Fibroblast of skin of left quadriceps (primary cell): ENCODE data around the gene IRF8.
A peak's percentile ranks its signal among the peaks of the same experiment; 100 is the strongest.
"Not testable (repeated sequence)": the region's sequence is repeated elsewhere in the genome, so short reads cannot be mapped to it uniquely, and the experiment has no call there.

ENCODE experiments used
- DNase-seq, 2 experiments: peaks; one replicate each; pipeline ENCODE4 v3.0.0-alpha.2; 2013; ENCODE audit warnings: low read depth in 2 of 2

The IRF8 gene

GRCh38 chr16:85868495-85868894, 30.5 kb upstream of the IRF8 start:
- DNase-seq = no peak

DNA sequence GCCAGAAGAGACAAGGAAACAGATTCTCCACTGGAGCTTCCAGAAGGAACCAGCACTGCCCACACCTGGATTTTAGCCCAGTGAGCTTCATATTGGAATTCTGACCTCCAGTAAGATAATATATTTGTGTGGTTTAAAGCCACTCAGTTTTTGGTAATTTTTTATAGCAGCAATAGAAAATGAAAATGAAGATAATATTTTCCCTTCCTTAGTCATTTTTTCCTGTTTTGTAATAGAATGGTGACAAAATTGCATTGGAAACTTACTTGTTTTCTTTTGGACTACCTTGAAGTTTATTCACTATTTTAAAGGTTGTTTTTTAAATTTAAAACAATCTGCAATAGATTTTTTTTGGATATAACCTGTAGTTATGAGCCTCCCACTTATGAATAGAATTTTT, 29.8 kb upstream of the IRF8 start:
- no peak for DNase-seq

DNA sequence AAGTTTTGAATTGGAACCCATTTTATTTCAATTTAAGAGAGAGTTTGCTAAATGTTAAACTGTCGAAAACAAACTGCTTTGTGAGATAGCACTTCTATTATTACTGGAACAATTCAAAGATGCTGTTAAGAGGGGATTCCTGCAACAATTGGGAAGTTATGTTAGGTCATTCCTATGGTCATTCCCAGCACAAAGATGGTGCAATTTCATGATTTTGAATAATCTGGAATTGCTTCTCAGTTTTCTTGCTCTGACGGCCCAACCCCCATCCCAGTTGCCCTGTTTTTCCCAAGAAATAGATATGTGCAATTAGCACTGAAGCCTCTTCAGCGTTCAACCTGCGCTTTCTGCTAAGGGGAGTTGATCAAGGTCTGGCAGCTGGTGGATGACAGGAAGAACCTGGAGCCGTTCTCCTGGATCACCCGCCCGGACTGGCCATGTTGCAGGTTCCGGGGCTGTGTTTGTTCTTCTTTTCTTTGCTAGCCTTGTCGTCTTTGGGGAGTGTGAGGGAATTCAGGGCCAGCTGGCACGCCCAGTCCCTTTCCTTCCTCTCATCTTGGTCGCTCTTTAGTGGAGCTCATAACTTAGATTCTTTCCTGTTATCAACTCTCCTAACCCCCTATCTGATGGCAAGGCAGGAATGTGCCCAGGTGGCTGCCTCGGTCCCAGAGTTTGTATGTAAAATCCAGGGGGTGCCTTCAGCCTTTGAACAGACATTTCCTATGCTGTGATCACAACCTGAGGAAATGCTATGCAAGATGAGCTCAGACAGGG, 29.0 kb upstream of the IRF8 start:
- no peak for DNase-seq

GRCh38 chr16:85871756-85872155, 27.2 kb upstream of the IRF8 start:
- DNase-seq = no peak

DNA sequence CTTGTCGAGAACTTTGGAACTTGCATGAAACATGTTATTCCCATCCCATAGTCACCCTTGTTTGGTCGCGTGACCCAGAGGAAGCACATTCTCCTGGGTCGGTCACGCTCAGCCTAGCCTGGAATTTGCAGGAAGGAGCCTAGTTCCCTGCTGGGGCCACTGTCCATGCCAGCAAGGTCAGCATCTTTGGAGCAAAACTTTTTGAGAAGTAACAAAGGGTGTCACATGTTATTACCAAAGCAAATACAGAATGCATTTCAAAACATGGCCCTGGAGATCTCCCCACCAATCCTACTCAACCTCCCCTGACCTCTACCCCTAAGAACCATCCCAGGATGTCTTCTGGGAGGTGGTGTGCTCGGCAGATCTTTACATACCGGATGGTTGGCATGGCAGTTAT, 26.2 kb upstream of the IRF8 start:
- no peak for DNase-seq

DNA sequence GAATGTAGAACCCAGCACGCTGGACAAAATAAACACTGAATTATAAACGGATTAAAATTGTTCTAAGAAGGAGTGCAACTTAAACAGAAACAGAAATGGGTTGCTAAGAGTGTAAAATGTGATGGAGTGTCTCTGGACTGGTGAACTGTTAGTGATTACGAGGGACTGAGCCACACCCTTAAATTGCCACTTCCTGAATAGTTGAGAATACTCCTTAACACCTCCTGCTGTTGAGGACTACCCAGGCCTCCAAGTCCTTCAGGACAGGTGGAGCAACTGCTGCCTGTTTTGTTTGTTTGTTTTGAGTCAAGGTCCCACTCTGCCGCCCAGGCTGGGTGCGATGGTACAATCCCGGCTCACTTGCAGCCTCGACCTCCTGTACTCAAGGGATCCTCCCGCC, 25.8 kb upstream of the IRF8 start:
- no peak for DNase-seq

DNA sequence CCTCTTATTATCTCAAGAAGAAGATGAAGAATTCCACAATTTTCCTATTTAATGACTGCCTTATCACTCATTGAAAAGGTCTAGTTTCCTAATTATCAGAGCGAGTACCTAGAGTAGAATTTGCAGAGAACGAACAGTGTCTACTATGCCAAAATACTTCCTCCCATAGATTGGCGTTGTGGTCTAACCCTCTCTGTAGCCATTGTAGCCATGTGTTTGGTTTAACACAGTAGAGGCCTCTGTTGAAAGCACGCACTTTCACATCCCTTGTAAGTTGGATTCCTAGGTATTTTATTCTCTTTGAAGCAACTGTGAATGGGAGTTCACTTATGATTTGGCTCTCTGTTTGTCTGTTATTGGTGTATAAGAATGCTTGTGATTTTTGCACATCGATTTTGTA, 24.9 kb upstream of the IRF8 start:
- not testable (repeated sequence) for DNase-seq

DNA sequence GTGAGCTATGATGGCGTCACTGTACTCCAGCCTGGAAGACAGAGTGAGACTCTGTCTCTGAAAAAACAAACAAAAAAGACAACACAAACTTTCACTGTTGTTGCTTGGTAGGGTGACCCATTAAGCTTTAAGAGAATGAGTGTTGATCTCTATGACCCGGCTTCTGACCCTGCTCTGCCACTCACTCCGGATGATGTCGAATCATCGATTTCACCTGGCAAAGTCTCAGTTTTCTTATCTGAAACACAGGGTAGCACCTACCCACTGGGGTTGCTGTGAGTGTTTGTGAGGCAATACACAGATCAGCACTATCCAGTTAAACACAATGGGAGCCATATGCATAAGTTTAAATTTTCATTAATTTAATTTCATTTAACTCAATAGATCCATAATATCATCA, 20.6 kb upstream of the IRF8 start:
- no peak for DNase-seq

- peak; percentile 14 to 24 for DNase-seq
These were observed 20.1 kb upstream of the IRF8 start for GRCh38 chr16:85878875-85879274.

DNA sequence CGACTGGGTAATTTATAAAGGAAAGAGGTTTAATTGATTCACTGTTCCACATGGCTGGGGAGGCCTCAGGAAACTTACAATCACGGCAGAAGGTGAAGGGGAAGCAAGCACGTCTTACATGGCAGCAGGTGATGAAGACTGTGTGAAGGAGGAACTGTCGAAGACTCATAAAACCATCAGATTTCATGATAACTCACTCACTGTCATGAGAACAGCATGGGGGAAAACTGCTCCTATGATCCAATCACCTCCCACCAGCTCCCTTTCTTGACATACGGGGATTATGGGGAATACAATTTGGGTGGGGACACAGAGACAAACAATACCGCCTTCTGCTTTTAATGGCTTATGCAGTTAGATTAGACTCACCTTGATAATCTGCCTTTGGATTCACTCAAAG, 19.4 kb upstream of the IRF8 start:
- no peak for DNase-seq

GRCh38 chr16:85879975-85880831, 18.8 kb upstream of the IRF8 start:
- DNase-seq = no peak

DNA sequence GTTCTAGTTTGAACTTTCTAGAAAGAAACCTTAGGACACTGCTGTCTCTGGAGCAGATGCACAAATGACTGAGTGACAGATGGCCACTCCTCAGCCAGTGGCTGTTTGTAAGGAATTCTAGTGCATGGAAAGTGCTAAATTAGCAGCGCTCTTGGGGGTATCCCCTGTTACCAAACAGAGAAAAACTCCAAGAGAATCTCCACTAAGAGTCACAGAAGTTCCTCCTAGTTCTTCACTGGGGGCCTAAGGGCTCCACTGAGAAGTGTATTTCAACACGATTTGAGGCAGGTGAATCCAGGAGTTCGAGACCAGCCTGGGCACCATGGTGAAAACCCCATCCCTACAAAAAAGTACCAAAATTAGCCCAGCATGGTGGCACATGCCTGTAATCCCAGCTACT, 18.1 kb upstream of the IRF8 start:
- no peak for DNase-seq

DNA sequence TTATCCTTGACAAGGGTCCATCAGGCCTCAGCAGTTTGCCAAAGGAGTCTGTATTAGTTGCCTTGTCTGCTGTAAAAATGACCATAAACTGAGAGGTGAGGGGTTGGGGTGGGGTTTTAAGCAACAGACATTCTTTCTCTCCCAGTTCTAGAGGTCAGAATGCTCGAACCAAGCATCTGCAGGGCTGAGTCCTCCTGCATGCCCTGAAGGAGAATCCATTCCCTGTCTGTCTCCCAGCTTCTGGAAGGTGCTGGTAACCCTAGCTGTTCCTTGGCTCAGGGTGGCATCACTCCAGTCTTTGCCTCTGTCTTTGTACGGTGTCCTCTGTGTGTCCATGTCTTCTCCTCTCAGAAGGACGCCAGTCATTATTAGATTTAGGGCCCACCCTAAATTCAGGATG, 17.5 kb upstream of the IRF8 start:
- no peak for DNase-seq

GRCh38 chr16:85882181-85882810, 16.7 kb upstream of the IRF8 start:
- no peak for DNase-seq

- no peak for DNase-seq
These were observed 15.1 kb upstream of the IRF8 start for GRCh38 chr16:85883813-85884212.

- DNase-seq = no peak
These were observed 14.0 kb upstream of the IRF8 start for GRCh38 chr16:85884808-85885463.

- DNase-seq = no peak
These were observed 13.4 kb upstream of the IRF8 start for GRCh38 chr16:85885537-85885936.

GRCh38 chr16:85888405-85889331, 10.3 kb upstream of the IRF8 start:
- DNase-seq = peak; percentile 63 to 66

DNA sequence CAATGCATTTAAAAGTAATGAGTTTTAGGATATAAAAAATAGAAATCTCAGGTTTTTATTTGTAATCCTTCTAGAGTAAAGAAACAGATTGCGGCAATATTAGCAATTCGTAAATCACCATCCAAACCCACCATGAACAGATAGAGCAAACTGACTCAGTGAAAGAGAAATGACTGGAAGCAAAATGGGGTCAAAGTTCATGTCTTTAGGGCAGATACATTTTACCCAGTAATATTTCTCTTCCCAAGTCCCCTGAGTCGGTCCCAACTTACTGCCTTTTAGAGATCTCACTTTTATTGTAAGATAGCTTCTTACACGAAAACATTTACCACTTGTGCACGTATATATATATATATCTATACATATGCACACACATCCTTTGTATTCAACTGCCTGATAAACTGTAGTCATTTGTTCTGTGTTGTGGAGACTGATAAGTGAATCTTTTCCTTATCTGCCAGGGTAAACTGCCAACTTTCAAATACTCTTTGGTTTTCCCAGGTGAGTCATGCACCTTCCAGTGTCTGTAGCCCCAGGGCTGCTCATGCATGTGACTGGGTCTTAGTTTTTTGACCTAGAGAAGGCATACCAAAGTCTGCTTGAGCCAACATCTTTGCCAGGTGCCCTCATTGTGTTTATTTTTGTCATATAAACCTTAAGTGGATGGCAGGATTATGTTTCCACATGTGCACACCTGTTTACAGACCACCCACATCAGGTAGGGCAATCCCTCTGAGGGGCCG, 7.8 kb upstream of the IRF8 start:
- DNase-seq = no peak

DNA sequence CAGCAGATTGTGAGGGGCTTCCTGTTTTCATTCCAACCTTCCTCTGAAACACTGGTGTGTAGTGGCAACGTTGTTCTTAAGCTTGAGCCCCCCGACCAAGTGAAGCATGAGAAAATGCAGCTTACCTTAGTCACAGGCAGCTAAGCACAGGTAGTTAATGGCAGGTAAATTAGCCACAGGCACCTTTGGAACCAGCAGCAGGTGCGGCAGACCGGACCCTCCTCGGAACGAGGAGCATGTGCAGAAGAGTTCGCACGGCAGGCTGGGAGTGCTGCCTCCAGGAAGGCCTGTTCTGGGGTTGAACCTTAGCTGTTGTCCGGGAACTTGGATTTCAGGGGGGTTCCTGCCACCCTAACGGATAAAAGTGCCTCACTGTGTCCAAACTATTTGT, 7.2 kb upstream of the IRF8 start:
- no peak for DNase-seq
